Ovary (tissue), 9 donors: ENCODE data around the gene SCN4B. TPM values are rescaled to one million over a fixed set of nuclear protein-coding genes. Genes with fewer than 3 reads are reported as not detected.

Source experiments
- DNase-seq, 5 donors: peaks; one replicate each; pipeline ENCODE4 v3.0.0-alpha.2; 2019 to 2020
- H3K27ac ChIP-seq, 2 donors: fragments of 200-600 bp; one replicate each; pipeline versions ENCODE4 v1.5.1 to v1.8.0; 2019 to 2022
- H3K27me3 ChIP-seq: fragments of 200-600 bp; one replicate; pipeline ENCODE4 v1.8.0; 2022
- H3K36me3 ChIP-seq: fragments of 200-600 bp; sonication (generic); one replicate; pipeline ENCODE4 v1.5.1; 2019
- H3K4me1 ChIP-seq: one replicate; pipeline ENCODE4 v1.8.1; 2013; ENCODE audit warnings: mild to moderate bottlenecking, moderate library complexity; ENCODE audit not compliant: insufficient read depth
- H3K4me3 ChIP-seq: fragments of 200-600 bp; sonication (generic); one replicate; pipeline ENCODE4 v1.5.1; 2017
- H3K9me3 ChIP-seq, 2 donors: fragments of 200-600 bp in 1 of 2; sonication (generic) in 1 of 2; one replicate each; pipeline versions ENCODE4 v1.5.1 to v1.8.1; 2013 to 2019; ENCODE audit warnings: mild to moderate bottlenecking in 1 of 2, moderate library complexity in 1 of 2
- CTCF ChIP-seq, 3 donors: fragments of 450-650 bp in 2 of 3; fragments of 200-600 bp in 1 of 3; IDR thresholded peaks; one replicate each; pipeline versions ENCODE4 v1.5.1 to v1.8.0; 2016 to 2022; ENCODE audit warnings: antibody characterized with exemption in 3 of 3, mild to moderate bottlenecking in 1 of 3
- EP300 ChIP-seq: sonication (generic); formaldehyde crosslinking; IDR thresholded peaks from one replicate; pipeline ENCODE4 v1.6.1; 2017; ENCODE audit warnings: antibody characterized with exemption
- POLR2A ChIP-seq: fragments of 450-650 bp; IDR thresholded peaks from one replicate; pipeline ENCODE4 v1.6.1; 2017; ENCODE audit warnings: antibody characterized with exemption, mild to moderate bottlenecking, moderate library complexity
- WGBS, 3 donors: extraction: QIAGEN DNeasy Blood & Tissue Kit in 1 of 3; methylation state at CpG; one replicate each; pipeline versions ENCODE4 v1.1.5 to v1.1.7; 2013 to 2017; 5-methylcytosine and 5-hydroxymethylcytosine counted together
- intact Hi-C, 4 donors: fragments of 100-400 bp; cut with DNase I; formaldehyde crosslinking; loops; one replicate each; pipeline versions ENCODE4 v1.11.0 to v1.15.1; 2022 to 2023
- polyA plus RNA-seq, 2 donors: library from polyadenylated mRNA; stranded (reverse); fragments of 200-250 nt in 1 of 2; fragments of 350-450 nt in 1 of 2; fragmentation: Illumina TruSeq in 1 of 2; extraction: RNeasy Lipid Tissue Mini Kit (QIAGEN cat#74804) in 1 of 2; gene quantifications; one replicate each; pipeline ENCODE4 v1.2.3, GENCODE V29; 2013 to 2014
- total RNA-seq, 7 donors: library from RNA; depleted of rRNA in 2 of 7; stranded (reverse); fragments of >200 nt in 2 of 7; fragmentation: NEBNext Ultra II Directional in 3 of 7; extraction: Animal tissue kit (Norgen Biotek cat#: 25700) in 3 of 7; gene quantifications; one replicate each; pipeline versions ENCODE4 v1.1.0 to v1.2.4, GENCODE V29; 2016 to 2023
- donor health status: DM: no; HTN: no; CAD: no; lungs with moderate emphysema.
- donor health status: DM: no; HTN: no; CAD: no.
- donor health status: Bipolar disorder and iron deficiency.
- donor health status: DM: yes; HTN: yes; CAD: no.
- donor health status: DM: no; HTN: no; CAD: no.
- donor health status: DM: yes; HTN: yes; CAD: no.

The SCN4B gene
- total and polyA plus RNA-seq, 9 donors, result 0.10 to 13.3 (median 0.52) TPM

GRCh38 chr11:118095493-118095892, 57.1 kb downstream of the SCN4B start:
- TF ChIP-seq EP300 (no peak), POLR2A (no peak), CTCF (IDR thresholded peaks at IDR 0.05) (no peak)
- no peak overlapping the region for H3K27ac ChIP-seq
- no peaks in the 10 kb centered on the region for H3K36me3 ChIP-seq
- no peaks in the 10 kb centered on the region for H3K9me3 ChIP-seq
- no peaks in the 10 kb centered on the region for H3K27me3 ChIP-seq
- WGBS, 3 donors, result 69 to 78% (median 71%) methylated on average over 4 of the region's 4 CpGs
- DNase-seq, result no peak
- no peak overlapping the region for H3K4me3 ChIP-seq
- intact Hi-C loops, result no loop called here
- no peaks in the 10 kb centered on the region for H3K4me1 ChIP-seq

- Histone ChIP-seq H3K27me3 (no peaks in the 10 kb centered on the region), H3K27ac (no peak overlapping the region), H3K36me3 (no peaks in the 10 kb centered on the region), H3K4me3 (no peak overlapping the region), H3K9me3 (no peaks in the 10 kb centered on the region), H3K4me1 (no peaks in the 10 kb centered on the region)
- TF ChIP-seq EP300 (no peak), POLR2A (no peak), CTCF (IDR thresholded peaks at IDR 0.05) (no peak)
- 66 to 82% (median 71%) methylated on average over 8 of the region's 8 CpGs for WGBS, 3 donors
- DNase-seq, result no peak
- intact Hi-C loops, result no loop called here
Observed at GRCh38 chr11:118092907-118093571, 59.6 kb downstream of the SCN4B start.

GRCh38 chr11:118091690-118092089, 60.9 kb downstream of the SCN4B start:
- no peak for DNase-seq
- intact Hi-C loops, result no loop called here
- 22 to 42% (median 31%) methylated on average over 6 of the region's 6 CpGs for WGBS, 3 donors
- Histone ChIP-seq H3K36me3 (no peaks in the 10 kb centered on the region), H3K27ac (no peak overlapping the region), H3K4me1 (no peaks in the 10 kb centered on the region), H3K9me3 (no peaks in the 10 kb centered on the region), H3K4me3 (no peak overlapping the region), H3K27me3 (no peaks in the 10 kb centered on the region)
- TF ChIP-seq CTCF (IDR thresholded peaks at IDR 0.05), result no peak
- no peak for TF ChIP-seq POLR2A
- TF ChIP-seq EP300, result no peak

- 60 to 67% (median 61%) methylated on average over 7 of the region's 7 CpGs for WGBS, 3 donors
- Histone ChIP-seq H3K27me3 (no peaks in the 10 kb centered on the region), H3K4me3 (no peak overlapping the region), H3K27ac (no peak overlapping the region), H3K4me1 (no peaks in the 10 kb centered on the region), H3K9me3 (no peaks in the 10 kb centered on the region), H3K36me3 (no peaks in the 10 kb centered on the region)
- intact Hi-C loops, result no loop called here
- no peak for DNase-seq
- TF ChIP-seq CTCF (IDR thresholded peaks at IDR 0.05), result no peak
- no peak for TF ChIP-seq POLR2A
- TF ChIP-seq EP300, result no peak
Observed at GRCh38 chr11:118090545-118091162, 62.0 kb downstream of the SCN4B start.
